HG03280 (cell line): ENCODE data around the gene MCTP1.
A peak's percentile ranks its signal among the peaks of the same experiment; 100 is the strongest.
"Not testable (repeated sequence)": the region's sequence is repeated elsewhere in the genome, so short reads cannot be mapped to it uniquely, and the experiment has no call there.

Experiments used
- ATAC-seq: cut with Tn5 transposase; IDR thresholded peaks from one replicate; pipeline ENCODE4 v1.9.1; 2021; ENCODE audit warnings: mild to moderate bottlenecking, moderate library complexity; ENCODE audit not compliant: unreplicated experiment

The MCTP1 gene

DNA sequence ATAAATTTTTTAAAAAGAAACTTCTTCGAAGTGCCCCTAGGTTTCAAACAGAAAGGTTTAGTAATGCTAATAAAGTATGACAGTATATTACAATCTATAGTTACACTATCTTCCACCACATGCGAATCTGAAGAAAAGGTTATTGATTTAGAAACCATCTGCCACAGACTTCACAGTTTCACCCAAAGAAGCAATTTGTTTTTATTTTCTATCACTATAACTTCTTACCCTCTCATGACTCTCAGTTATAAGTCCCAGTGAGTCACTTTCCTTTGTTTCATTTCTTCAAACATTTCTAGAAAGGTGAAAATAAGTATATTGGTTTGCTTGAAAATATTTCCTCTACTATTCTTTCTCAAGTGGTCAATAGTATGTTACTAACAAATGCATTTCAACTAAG is 93.6 kb downstream of the MCTP1 start:
- ATAC-seq, result peak; percentile 84

DNA sequence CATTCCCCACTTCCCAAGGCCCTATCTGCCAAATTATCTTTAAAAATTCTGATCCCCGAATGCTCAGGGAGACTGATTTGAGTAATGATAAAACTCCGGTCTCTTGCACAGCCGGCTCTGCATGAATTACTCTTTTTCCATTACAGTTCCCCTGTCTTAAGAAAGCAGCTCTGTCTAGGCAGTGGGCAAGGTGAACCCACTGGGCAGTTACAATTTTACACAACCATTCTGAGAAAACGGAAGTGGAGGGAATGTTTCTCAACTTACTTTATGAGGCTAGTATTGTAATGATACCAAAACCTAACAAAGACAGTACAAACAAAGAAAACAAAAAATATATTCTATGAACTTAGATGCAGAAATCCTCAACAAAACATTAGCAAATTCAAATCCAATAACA is 100.0 kb downstream of the MCTP1 start:
- no peak for ATAC-seq

DNA sequence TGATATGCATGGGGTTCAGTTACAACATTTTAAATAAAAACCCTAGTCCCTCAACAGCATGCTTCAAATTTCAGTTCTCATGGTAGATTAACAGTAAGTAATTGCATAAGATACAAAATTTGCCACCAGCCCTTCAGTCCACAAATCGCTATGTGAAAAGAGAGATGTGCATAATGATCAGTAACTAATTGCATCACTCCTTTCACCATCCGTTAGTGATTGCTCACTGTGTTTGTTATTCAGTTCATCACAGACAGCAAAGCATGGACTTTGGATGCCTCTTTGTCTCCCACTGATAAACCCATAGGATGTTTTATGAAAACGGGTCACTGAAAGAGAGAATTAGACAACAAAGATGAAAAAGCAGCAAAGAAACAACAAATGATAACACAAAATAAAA is 103.2 kb downstream of the MCTP1 start:
- ATAC-seq, result no peak

DNA sequence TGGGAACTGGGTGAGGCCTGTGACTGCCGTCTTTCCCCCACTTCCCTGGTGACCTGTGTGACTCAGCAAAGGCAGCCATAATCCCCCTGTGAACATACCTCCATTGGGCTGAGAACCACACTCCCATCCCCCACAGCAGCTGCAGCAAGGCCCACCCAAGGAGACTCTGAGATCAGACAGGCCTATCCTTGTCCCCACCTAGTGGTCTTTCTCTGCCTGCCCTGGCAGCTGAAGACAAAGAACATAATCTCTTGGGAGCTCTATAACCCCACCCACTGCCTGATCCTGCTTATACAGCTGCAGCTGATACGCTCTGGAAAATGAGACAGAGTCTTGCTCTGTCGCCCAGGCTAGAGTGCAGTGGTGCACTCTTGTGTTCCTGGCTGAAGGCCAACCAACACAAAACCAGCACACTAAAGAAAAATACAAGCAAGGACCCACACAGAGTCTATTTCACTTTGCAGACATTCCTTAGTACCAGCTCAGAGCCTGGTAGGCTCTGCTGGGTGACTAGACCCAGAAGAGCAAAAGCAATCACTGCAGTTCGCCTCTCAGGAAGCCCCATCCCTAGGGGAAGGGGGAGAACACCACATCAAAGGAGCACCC is 106.7 kb downstream of the MCTP1 start:
- no peak for ATAC-seq

DNA sequence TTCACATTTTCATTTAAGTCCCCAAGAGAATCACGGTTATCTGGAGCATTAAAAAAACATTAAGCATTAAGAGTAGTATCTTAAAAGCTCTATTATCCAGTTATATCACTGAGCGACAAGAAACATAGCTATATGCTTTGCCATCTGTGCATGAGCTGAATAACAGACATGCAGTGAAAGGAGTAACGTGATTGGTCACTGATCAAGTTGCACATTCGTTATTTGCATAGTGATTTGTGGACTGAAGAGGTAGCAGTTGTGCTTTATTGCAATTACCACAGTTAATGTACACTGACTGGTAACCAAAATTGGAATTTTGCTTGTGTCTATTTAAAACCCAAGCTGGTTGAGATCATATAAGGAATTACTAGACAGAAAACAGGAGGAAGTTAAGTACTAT is 107.4 kb downstream of the MCTP1 start:
- ATAC-seq, result no peak

DNA sequence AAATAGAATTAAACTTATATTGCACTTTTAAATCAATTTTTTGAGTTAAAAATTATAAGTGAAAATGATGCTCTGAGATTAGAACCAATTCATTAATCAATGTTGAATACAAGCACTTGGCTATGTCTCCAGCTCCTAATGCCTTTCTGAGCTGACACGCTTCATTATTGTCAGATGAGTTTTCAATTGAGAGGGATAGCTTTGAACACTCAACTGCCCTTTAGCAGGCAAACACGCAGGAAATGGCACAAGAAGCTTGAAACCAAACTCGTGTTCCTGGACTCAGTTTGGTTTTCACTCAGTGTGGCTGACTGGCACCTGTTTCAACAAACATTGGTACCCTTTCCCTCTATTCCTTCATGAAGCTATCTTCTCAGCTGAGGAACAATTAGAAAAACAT is 109.8 kb downstream of the MCTP1 start:
- ATAC-seq, result no peak

DNA sequence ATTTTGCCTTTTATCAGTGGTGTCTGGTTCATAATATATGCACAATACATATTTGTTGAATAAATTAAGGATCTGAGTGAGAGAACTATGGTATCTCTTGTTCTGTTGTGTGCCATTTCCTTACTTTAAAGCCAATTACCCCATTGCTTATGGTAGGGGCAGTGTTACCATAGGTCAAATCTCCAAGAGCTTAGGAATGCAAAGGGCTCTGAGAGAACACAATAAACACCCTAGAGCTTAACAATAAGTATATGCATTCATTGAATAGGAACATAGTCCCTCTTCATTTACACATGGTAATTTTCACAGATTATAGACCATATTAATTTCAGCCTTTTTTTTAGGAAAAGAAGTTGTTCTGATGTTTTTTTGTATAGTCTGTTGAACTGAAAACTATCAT is 112.2 kb downstream of the MCTP1 start:
- ATAC-seq, result no peak

DNA sequence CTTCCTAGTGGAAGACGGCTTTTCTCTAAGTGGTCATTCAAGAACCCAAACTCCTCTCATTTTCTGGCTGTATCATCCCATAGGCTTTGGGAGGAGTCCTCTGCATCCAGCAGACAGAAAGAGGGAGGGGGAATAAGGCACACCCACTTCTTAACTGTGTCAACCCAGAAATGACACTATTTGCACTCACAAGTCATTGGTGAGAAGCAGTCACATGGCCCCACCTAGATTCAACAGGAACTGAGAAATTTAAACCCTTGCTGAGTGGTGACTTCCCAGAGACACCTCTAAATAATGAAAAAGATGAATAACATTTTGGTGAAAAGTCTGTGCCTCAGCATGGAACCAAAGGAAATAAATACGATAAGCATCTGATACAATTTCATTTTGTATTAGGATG is 120.0 kb downstream of the MCTP1 start:
- no peak for ATAC-seq

DNA sequence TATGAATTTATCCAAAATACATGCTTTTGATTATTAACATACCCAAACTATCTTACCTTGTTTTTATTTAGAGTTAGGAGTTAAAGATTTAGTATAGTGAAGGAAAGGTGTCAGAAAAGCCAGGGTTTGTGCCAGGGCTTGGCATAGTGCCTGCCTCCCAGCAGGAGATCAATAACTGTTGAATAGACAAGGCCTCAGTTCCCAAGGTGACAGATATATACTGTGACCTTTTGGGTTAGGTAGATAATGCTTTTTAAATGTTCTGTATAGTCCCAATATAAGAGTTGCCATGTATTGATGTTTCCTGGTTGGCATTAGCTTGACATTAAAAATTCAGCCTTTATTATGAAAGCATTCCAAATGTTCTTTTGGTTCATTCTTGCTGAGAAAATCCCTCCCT is 121.8 kb downstream of the MCTP1 start:
- ATAC-seq, result no peak

DNA sequence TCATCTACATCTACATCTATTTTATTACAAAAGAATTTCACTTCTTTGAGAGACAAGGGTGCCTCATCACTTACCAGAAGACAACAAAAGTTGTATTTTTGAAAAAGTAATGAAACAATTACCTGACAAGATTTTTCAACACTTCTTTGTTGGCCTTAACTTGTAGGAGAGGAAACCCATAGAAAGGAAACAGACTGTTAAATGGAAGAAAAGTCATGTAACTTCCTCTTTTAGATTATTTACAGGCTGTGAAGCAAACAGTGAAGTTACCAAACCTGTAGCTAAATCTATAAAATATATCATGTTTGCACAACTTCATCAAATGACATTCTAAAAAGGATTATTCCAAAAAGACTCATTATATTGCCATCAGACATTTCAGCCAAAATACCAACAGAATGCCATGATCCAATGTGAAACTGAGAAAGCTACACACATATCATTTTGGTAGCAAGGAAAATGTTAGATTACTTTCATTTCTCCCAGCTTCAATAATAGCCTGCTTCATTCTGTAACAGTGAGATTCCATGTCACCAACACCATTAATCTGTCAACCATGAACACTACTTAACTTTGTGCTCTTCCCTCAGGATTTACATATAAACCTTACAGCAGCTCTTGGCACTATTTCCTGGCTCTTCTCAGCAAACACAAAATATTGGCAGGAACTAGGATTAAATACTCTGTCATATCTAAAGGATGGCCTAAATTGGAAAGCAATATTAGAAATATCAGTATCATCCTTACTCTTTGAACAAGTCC is 122.5 kb downstream of the MCTP1 start:
- ATAC-seq, result no peak

DNA sequence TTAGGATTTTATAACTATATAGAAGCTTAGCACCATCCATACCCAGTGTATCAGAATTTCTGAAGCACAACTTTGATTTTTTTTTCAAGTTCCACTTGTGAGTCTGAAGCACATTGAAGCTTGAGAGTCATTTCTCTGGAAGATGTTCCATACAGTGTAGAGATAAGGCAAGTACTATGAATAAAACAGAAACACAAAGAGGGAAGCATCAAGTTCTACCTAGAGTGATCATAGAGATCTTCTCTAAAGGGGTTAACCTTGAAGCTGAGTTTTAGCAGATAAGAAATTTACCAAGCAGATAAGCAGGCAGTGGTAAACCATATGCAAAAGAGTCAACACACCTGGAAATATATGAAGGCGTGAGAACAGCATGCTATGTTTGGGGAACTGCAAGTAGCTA is 125.3 kb downstream of the MCTP1 start:
- no peak for ATAC-seq

DNA sequence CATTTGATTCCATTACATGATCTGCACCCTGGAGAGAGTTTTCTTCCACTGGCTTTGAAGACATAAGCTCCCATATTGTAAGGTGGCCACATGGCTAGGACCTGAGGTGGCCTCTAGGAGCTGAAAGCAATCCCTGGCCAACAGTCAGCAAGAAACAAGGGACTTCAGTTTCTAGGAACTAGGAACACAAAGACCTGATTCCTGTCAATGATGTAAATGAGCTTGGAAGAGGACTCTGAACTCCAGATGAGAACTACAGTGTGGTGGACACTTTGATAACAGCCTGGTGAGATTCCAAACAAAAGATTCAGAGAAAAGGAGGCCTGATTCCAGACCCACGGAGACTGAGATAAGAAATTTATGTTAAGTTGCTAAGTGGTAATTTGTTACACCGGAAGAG is 129.0 kb downstream of the MCTP1 start:
- ATAC-seq, result no peak

DNA sequence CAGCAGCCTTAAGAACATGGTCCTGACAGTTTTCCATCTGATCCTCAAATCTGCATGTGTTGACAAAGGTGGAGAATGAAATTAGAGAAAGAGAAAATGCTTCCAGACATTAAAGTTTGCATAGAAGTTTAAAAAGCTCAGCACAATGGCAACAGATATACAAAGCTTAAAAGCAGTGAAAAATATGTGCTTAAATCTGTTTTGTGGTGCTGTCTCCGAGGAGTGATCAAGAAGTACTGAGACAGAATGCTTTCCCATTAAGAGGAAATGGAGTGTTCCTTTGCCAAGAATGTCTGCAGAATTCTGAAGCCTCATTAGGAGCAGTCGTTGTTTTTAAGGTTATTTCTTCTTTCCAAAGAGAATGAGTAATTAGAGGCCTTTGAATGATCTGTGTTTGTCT is 131.4 kb downstream of the MCTP1 start:
- ATAC-seq, result no peak

DNA sequence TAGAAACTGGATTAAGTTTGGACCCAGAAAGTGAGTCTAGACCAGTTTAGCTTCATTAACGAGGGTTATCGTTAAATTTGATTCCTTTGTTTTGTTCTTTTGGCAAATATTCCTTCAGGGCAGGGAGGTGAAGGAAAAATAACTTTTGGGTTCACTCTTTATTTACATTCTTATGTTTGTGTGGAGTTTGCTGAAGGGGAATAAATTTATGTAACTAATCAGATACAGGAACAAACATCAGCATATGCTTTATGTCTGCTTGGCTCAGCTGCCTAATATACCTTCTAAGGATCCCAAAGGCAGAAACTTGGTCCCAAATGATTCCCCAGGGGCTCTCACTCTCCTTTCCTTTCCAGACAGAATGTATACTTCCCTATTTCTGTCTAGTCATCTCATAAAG is 132.4 kb downstream of the MCTP1 start:
- no peak for ATAC-seq

DNA sequence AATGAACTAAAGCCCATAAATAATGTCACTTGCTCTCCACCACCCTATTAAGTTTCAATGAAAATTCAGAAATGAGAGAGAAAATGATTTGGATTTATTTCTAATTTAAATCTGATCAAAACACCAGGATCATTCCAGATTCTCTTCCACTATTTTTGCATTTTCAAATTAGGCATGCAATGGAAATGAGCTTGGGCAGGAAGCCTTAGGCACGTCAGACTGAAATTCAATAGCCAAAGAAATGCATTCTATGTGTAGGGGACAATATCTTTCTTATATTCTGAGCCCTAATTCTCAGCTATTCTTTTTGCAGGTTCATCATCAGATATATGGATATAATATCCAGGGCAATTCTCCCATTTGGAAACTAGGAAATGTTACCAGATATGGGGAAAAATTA is 132.8 kb downstream of the MCTP1 start:
- no peak for ATAC-seq

DNA sequence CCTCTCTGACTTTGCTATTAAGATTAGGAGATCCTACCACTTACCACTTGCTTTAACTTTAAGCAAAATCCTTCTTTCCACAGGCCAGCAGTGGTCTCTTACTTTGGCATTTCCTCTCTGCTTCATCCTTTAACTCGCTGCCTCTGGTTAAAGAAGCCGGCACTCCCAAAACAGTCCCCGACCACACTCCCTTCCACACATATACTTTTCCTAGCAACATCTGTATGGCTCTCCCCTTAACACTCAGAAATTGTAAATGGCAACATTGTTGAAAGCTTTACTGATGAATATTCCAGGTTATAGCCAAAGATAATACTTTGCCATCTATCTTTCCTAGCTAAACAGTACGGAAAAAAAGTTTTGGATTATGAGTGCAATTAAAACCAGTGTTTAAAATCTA is 133.2 kb downstream of the MCTP1 start:
- no peak for ATAC-seq

DNA sequence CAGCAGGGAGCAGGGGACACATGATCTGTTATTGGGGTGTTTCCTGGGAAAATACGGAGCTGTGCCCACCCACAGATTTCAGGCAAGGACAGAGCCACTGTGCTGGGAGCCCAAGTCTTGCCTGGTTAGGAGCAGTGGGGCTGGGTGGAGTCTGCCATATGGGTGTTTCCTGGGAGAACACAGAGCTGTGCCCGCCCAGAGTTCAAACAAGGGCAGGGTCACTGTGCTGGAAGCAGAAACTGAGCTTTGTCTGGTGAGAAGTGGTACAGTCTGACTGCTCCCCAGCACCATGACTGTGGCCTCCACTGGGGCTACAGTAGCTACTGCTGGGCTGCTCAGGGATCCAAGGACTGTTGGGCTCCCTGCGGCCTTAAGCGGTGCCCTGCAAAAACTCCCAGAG is 135.5 kb downstream of the MCTP1 start:
- no peak for ATAC-seq

DNA sequence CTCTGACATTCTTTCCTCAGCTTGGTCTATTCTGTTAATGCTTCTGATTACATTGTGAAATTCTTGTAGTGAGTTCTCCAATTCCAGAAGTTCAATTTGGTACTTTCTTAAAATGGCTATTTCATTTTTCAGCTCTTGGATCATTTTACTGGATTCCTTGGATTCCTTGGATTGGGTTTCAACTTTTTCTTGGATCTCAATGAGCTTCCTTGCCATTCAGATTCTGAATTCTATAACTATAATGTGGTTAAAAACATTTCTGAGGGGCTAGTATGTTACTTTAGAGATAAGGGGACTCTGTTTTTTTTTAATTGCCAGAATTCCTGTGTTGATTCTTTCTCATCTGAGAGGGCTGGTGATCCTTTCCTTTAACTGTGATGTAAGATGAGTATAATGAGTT is 136.4 kb downstream of the MCTP1 start:
- ATAC-seq, result no peak

DNA sequence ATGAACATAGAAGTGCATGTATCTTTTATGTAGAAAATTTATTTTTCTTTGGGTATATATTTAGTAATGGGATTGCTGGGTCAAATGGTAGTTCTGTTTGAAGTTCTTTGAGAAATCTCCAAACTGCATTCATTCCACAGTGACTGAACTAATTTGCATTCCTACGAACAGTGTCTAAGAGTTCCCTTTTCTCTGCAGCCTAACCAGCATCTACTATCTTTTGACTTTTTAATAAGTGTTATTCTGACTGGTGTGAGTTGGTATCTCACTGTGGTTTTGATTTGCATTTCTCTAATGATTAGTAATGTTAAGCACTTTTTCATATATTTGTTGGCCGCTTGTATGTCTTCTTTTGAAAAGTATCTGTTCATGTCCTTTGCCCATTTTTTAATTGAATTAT is 141.0 kb downstream of the MCTP1 start:
- ATAC-seq, result not testable (repeated sequence)

DNA sequence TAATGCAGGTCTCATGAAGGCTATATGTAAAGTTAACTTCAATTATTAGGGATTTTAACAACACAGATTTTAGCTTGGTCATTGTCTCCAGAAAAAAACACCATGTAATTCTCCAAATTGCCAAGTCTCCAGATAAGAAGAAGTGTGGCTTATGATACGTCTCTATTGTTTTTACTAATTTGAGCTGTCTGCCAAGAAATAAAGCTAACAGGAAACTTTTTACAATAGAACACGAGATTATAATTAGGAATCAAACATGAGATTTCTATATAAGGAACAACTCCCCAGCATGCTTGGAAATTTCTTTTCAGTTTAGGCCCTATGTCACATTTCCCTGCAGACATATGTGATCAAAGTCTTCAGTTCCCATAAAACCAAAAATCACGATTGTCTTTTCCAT is 142.7 kb downstream of the MCTP1 start:
- ATAC-seq, result no peak

DNA sequence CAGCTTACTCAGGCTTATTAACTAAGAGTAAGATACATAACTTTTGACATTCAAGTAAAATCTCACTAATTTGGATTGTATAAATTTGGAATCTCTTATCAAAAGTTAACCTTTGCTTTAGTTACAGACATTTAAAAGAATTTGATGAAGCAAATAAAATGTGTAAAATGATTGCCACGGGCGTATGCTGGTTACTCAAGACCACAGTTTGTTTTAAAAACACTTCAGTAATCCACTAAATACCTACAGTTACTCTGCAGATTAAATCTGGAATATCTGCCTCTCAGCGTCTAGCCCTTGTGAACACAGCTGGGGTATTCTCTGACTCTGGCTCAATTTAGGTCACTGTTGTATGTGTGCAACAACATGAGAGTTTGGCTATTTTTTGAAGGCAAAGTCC is 143.8 kb downstream of the MCTP1 start:
- no peak for ATAC-seq

DNA sequence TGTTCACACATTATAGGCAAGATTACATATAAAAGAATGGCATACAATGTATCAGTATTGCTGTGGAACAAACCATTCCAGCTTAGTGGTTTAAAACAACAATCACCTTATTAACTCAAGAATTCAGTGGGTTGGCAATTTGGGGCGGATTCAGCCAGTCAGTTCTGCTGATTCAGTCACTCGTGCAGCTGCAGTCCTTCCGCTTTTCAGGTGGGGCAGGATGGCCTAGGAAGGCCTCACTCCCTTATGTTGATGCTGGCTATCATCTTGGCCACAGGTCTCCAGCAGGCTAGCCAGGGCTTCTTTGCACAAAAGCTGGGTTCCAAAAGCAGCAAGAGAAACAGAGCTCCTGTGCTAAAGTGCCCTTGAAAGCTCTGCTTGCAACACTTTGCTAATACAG is 150.6 kb downstream of the MCTP1 start:
- ATAC-seq, result no peak

DNA sequence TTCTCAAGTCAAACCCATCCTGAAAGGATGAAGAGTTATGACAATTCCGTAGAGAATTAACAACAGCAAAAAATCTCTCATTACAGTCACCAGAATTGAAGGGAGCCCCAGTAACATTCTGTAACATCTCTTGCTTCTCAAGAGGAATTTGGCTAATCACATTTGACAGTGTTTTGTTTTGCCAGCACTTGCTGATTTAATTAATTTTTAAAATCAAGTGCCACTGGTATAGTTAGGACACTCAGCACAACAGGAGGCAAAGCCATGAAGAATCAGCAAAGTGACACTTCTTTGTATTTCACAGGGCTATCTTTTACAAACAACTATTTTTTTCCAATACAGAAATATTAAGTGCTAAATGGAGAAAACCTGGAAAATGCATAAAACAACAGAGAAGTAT is 152.8 kb downstream of the MCTP1 start:
- ATAC-seq, result no peak
